Gastrocnemius medialis (tissue), 4 donors: ENCODE measurements around the gene CDK11B. TPM values are rescaled to one million over a fixed set of nuclear protein-coding genes. Genes with fewer than 3 reads are reported as not detected.
"Not testable (repeated sequence)": the region's sequence is repeated elsewhere in the genome, so short reads cannot be mapped to it uniquely, and the experiment has no call there.

Experiments used
- ATAC-seq, 2 donors: fragments of 150-250 bp; one replicate each; pipeline ENCODE4 v1.9.1; 2016
- DNase-seq, 2 donors: peaks; one replicate each; pipeline ENCODE4 v3.0.0-alpha.2; 2019
- H3K27ac ChIP-seq, 4 donors: fragments of 200-600 bp; sonication (generic); 1 replicate in 1 of 4; 2 replicates in 3 of 4; pipeline ENCODE4 v1.5.1; 2016 to 2018; ENCODE audit warnings: mild to moderate bottlenecking in 2 of 4, moderate library complexity in 1 of 4
- H3K27me3 ChIP-seq, 3 donors: fragments of 200-600 bp; sonication (generic) in 2 of 3; 1 replicate in 1 of 3; 2 replicates in 2 of 3; pipeline versions ENCODE4 v1.5.1 to v1.6.0; 2016 to 2019; ENCODE audit warnings: mild to moderate bottlenecking in 1 of 3, moderate library complexity in 1 of 3
- H3K36me3 ChIP-seq, 2 donors: fragments of 200-600 bp; sonication (generic) in 1 of 2; one replicate each; pipeline ENCODE4 v1.5.1; 2017 to 2018
- H3K4me1 ChIP-seq, 2 donors: fragments of 200-600 bp; sonication (generic) in 1 of 2; one replicate each; pipeline ENCODE4 v1.5.1; 2016 to 2017; ENCODE audit warnings: mild to moderate bottlenecking in 2 of 2
- H3K4me3 ChIP-seq, 4 donors: fragments of 200-600 bp; sonication (generic) in 3 of 4; 1 replicate in 1 of 4; 2 replicates in 3 of 4; pipeline ENCODE4 v1.5.1; 2016 to 2019; ENCODE audit warnings: mild to moderate bottlenecking in 2 of 4
- H3K9me3 ChIP-seq, 3 donors: fragments of 200-600 bp; sonication (generic) in 2 of 3; 1 replicate in 1 of 3; 2 replicates in 2 of 3; pipeline ENCODE4 v1.5.1; 2016 to 2019
- CTCF ChIP-seq, 5 experiments: fragments of 450-650 bp in 3 of 5; fragments of 200-600 bp in 2 of 5; sonication (generic) in 2 of 5; IDR thresholded peaks in 4 of 5; conservative IDR thresholded peaks in 1 of 5; 1 replicate in 4 of 5; 2 replicates in 1 of 5; pipeline ENCODE4 v1.5.1; 2016 to 2019; ENCODE audit warnings: antibody characterized with exemption in 5 of 5, mild to moderate bottlenecking in 3 of 5, moderate library complexity in 3 of 5
- POLR2A ChIP-seq, 2 donors: fragments of 450-650 bp; IDR thresholded peaks; one replicate each; pipeline ENCODE4 v1.6.1; 2017; ENCODE audit warnings: antibody characterized with exemption in 2 of 2, mild to moderate bottlenecking in 2 of 2, moderate library complexity in 2 of 2
- in situ Hi-C, 4 donors: fragments of 200-750 bp; cut with MboI; loops; one replicate each; pipeline versions ENCODE4 v1.15.0 to v1.8.0; 2017; ENCODE audit warnings: low sequenced_read_pairs in 4 of 4
- intact Hi-C: fragments of 100-400 bp; cut with DNase I; formaldehyde crosslinking; loops from one replicate; pipeline ENCODE4 v1.15.1; 2023; ENCODE audit warnings: low total_unique reads
- total RNA-seq, 4 donors: library from RNA; depleted of rRNA; stranded (reverse); fragments of >200 nt; gene quantifications; one replicate each; pipeline versions ENCODE4 v1.1.0 to v1.2.3, GENCODE V29; 2016

Gene CDK11B
- total RNA-seq, 4 donors from 2014 or later = 19.5 to 49.0 (median 42.2) TPM

GRCh38 chr1:1680031-1680911 is 21.5 kb upstream of the CDK11B start:
- ATAC-seq (no peak), DNase-seq (no peak)
- H3K4me1 ChIP-seq = peaks cover 0 to 7% of the 10 kb centered on the region in 2 donors
- intact Hi-C loops (no loop called here), in situ Hi-C loops (no loop called here)
- no peaks in the 10 kb centered on the region for H3K9me3 ChIP-seq
- no peak overlapping the region for H3K4me3 ChIP-seq
- no peak for TF ChIP-seq POLR2A (IDR thresholded peaks at IDR 0.05)
- no peaks in the 10 kb centered on the region for H3K36me3 ChIP-seq
- no peak overlapping the region for H3K27ac ChIP-seq
- no peaks in the 10 kb centered on the region for H3K27me3 ChIP-seq

GRCh38 chr1:1678581-1679380 is 20.0 kb upstream of the CDK11B start:
- in situ Hi-C loops = no loop called here
- DNase-seq (no peak), ATAC-seq (no peak)
- intact Hi-C loops = no loop called here
- Histone ChIP-seq H3K27ac (no peak overlapping the region), H3K9me3 (no peaks in the 10 kb centered on the region), H3K4me3 (no peak overlapping the region), H3K4me1 (peaks cover 0 to 7% of the 10 kb centered on the region in 2 donors), H3K36me3 (peaks cover 0 to 7% of the 10 kb centered on the region in 2 donors), H3K27me3 (no peaks in the 10 kb centered on the region)
- no peak for TF ChIP-seq CTCF (IDR thresholded peaks at IDR 0.05 in 4 of 5, conservative IDR thresholded peaks at IDR 0.05 in 1 of 5)
- TF ChIP-seq POLR2A (IDR thresholded peaks at IDR 0.05) = no peak

- Histone ChIP-seq H3K27ac (peak overlapping the region in 1 of 4 donors; percentile 41), H3K27me3 (no peaks in the 10 kb centered on the region), H3K4me3 (no peak overlapping the region), H3K36me3 (peaks cover 0 to 12% of the 10 kb centered on the region in 2 donors), H3K9me3 (no peaks in the 10 kb centered on the region), H3K4me1 (peaks cover 0 to 7% of the 10 kb centered on the region in 2 donors)
- ATAC-seq (no peak), DNase-seq (no peak)
- intact Hi-C loops (no loop called here), in situ Hi-C loops (no loop called here)
- TF ChIP-seq CTCF (IDR thresholded peaks at IDR 0.05 in 4 of 5, conservative IDR thresholded peaks at IDR 0.05 in 1 of 5) = no peak
- no peak for TF ChIP-seq POLR2A (IDR thresholded peaks at IDR 0.05)
Measured at GRCh38 chr1:1677718-1678580, 19.1 kb upstream of the CDK11B start.

GRCh38 chr1:1676087-1676486 is 17.3 kb upstream of the CDK11B start:
- H3K27me3 ChIP-seq, H3K9me3 ChIP-seq, in situ Hi-C loops, ATAC-seq, H3K27ac ChIP-seq, DNase-seq, intact Hi-C loops, H3K4me1 ChIP-seq, H3K4me3 ChIP-seq: not testable (repeated sequence)
- H3K36me3 ChIP-seq = peaks cover 0 to 29% of the 10 kb centered on the region in 2 donors

- DNase-seq = not testable (repeated sequence)
Measured at GRCh38 chr1:1675218-1675617, 16.4 kb upstream of the CDK11B start.

GRCh38 chr1:1674806-1675205 is 16.0 kb upstream of the CDK11B start:
- H3K4me1 ChIP-seq, intact Hi-C loops, DNase-seq, H3K4me3 ChIP-seq, H3K27me3 ChIP-seq, in situ Hi-C loops, H3K27ac ChIP-seq, H3K9me3 ChIP-seq, ATAC-seq: not testable (repeated sequence)
- H3K36me3 ChIP-seq = peaks cover 0 to 38% of the 10 kb centered on the region in 2 donors

More at GRCh38 chr1:1675218-1675617, 16.4 kb upstream of the CDK11B start:
- H3K4me1 ChIP-seq, intact Hi-C loops, H3K9me3 ChIP-seq, H3K4me3 ChIP-seq, H3K27ac ChIP-seq, in situ Hi-C loops, ATAC-seq, H3K27me3 ChIP-seq: not testable (repeated sequence)
- H3K36me3 ChIP-seq = peaks cover 0 to 33% of the 10 kb centered on the region in 2 donors
